ENCODE data around the gene SLC25A31. TPM values are rescaled to one million over a fixed set of nuclear protein-coding genes. Genes with fewer than 3 reads are reported as not detected.
A peak's percentile ranks its signal among the peaks of the same experiment; 100 is the strongest.

SLC25A31 gene
- total and polyA plus RNA-seq, 2 of the 13 experiments (the other 11 are each of a cell fraction or from before 2014, with no cell fraction given): 0.04 TPM; not detected in 1

GRCh38 chr4:127782275-127783025 is 52.2 kb downstream of the SLC25A31 start, which contains the start of gene HSPA4L (continued):
- TF ChIP-seq THAP9 (CRISPR knock-in tag; IDR thresholded peaks at IDR 0.05; ENCODE audit: borderline replicate concordance): peak; percentile 19; the same call in 1 of the 2 replicates
- TF ChIP-seq ZNF839 (CRISPR knock-in tag; IDR thresholded peaks at IDR 0.05; ENCODE audit: borderline replicate concordance): 0 out of 2 replicates have a peak, but pooled peaks have one; percentile 29
- no peak for TF ChIP-seq NFYC (CRISPR knock-in tag; IDR thresholded peaks at IDR 0.05)
- TF ChIP-seq IKZF5 (CRISPR knock-in tag; IDR thresholded peaks at IDR 0.05): peak; percentile 36
- TF ChIP-seq ZNF343 (CRISPR knock-in tag; IDR thresholded peaks at IDR 0.05): no peak; the same call in 1 of the 2 replicates
- TF ChIP-seq ZNF430 (CRISPR knock-in tag; IDR thresholded peaks at IDR 0.05): peak; percentile 51; the same call in 1 of the 2 replicates
- TF ChIP-seq SMARCC2 (IDR thresholded peaks at IDR 0.05): no peak
- TF ChIP-seq HNRNPLL (IDR thresholded peaks at IDR 0.05; ENCODE audit: low read depth, low read length, poor library complexity, severe bottlenecking): peak; percentile 92
- TF ChIP-seq ZNF83 (CRISPR knock-in tag; IDR thresholded peaks at IDR 0.05; ENCODE audit: borderline replicate concordance): 0 out of 2 replicates have a peak, but pooled peaks have one; percentile 14
- TF ChIP-seq TRIM24 (CRISPR knock-in tag; IDR thresholded peaks at IDR 0.05): 0 out of 2 replicates have a peak, but pooled peaks have one; percentile 33
- peak; percentile 43; the same call in 1 of the 2 replicates for TF ChIP-seq KDM2A (CRISPR knock-in tag; IDR thresholded peaks at IDR 0.05; ENCODE audit: borderline replicate concordance, low read depth)
- peak; percentile 40; the same call in 1 of the 2 replicates for TF ChIP-seq AHDC1 (CRISPR knock-in tag; IDR thresholded peaks at IDR 0.05; ENCODE audit: borderline replicate concordance)
- peak; percentile 60; the same call in 1 of the 2 replicates for TF ChIP-seq ZFY (CRISPR knock-in tag; IDR thresholded peaks at IDR 0.05)
- 0 out of 2 replicates have a peak, but pooled peaks have one; percentile 75 for TF ChIP-seq ZNF44 (CRISPR knock-in tag; IDR thresholded peaks at IDR 0.05)
- TF ChIP-seq MTF2 (CRISPR knock-in tag; IDR thresholded peaks at IDR 0.05; ENCODE audit: borderline replicate concordance): no peak
- TF ChIP-seq ZNF607 (CRISPR knock-in tag; IDR thresholded peaks at IDR 0.05; ENCODE audit: borderline replicate concordance): 0 out of 2 replicates have a peak, but pooled peaks have one; percentile 26
- peak; percentile 68; the same call in 1 of the 2 replicates for TF ChIP-seq CCDC6 (CRISPR knock-in tag; IDR thresholded peaks at IDR 0.05)
- 0 out of 3 replicates have a peak, but pooled peaks have one; percentile 51 for TF ChIP-seq MXI1 (IDR thresholded peaks at IDR 0.05; ENCODE audit: borderline replicate concordance, low read depth, low read length)
- 0 out of 2 replicates have a peak, but pooled peaks have one; percentile 47 for TF ChIP-seq ZNF724P (CRISPR knock-in tag; IDR thresholded peaks at IDR 0.05; ENCODE audit: borderline replicate concordance)

All from HepG2 (cell line).